Activated CD8-positive, alpha-beta memory T cell treated with anti-CD3 and anti-CD28 coated beads for 1 hour (primary cell): ENCODE measurements around the gene MUC3A.
"Not testable (repeated sequence)": the region's sequence is repeated elsewhere in the genome, so short reads cannot be mapped to it uniquely, and the experiment has no call there.

Source experiments
- DNase-seq, 2 donors: peaks; one replicate each; pipeline ENCODE4 v3.0.0-alpha.2; 2020; ENCODE audit warnings: low read depth in 1 of 2; ENCODE audit errors: extremely low read depth in 1 of 2

MUC3A gene

DNA sequence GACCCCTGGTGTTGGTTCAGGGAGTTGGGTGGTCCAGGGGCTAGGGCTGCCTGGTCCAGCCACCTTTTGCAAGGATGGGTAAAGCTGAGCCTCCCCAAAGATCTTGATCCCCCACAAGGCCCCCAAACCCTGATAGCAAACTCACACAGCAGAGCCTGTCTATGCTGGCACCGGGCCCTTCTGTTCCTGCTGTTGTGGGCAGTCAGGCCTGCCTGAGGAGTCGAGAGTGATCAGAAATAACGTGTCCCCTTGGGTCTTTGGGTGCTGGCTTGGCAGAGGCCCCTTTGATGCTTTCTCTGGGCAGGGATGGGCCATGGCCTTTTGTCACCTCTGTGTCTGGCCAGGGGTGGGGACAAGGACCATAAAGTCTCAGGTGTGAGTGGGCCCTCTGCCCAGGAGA lies 19.3 kb downstream of the MUC3A start:
- DNase-seq, result no peak

DNA sequence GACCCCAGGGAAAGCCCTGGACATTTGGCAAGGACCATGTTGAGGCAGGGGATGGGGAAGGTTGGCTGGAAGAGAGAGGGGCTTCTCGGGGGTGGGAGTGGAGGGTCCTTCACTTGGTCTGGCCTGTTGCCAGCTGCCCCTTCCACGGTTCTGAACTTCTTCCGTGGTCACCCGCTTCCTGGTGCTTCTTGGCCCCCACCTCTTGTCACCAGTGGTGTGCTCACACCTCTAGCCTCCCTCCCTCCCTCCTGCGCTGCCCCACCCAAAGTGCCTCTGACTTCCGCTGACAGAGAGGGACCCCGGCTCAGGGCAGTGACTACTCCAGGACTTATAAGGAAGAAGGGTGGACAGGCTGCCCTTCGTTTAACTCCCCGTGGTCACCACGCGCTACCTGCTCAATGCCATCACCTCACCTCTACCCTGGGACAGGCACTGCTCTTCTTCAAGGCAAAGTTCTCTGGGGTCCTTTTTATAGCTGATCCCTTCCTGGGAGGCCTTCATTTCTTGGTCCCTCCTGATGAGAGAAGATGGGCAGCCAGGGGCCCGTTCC lies 19.8 kb downstream of the MUC3A start, which contains the start of gene MUC12:
MUC12 (plus strand) TSS at position 500 of the 550 bp plus-strand sequence. CDS start 58 bp downstream, outside the sequence.
- DNase-seq, result no peak

DNA sequence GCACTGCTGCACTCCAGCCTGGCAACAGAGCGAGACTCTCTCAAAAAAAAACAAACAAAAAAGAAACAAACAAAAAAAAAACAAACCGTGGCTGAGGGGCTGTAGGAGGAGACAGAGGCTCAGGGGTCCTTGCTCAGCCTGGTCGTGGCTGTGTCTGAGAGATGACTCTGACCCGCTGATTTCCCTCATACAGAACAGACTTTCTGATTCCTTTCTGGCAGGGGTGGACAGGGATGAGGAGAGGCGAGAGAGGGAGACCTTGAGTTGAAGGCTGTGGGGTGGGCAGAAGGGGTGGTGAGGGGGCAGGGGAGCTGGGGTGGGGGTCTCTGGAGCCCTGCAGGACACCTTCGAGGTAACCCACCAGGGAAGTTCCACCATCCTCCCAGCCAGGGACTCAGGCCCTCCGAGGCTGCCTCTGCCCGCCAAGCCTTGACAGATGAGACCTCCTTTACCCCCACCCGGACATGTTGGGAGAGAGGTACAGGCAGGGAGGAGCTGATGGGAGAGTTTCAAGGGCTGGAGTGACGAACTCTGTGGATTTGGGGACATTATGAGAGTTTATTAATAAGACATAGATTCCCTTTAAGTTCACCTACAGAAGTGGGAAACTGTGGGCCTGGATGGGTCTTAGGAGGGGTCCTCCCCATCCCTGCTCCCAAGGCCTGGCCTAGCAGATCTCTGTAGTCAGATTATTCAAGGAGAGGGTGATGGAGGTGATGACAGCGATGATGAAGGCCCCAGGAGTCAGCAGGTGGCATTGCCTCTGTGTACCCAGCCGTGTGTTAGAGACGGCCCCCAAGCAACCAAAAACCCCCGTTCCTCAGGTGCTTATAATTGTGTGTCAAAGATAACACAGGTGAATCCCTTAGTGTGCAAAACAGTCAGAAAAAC lies 22.0 kb downstream of the MUC3A start:
- no peak for DNase-seq

DNA sequence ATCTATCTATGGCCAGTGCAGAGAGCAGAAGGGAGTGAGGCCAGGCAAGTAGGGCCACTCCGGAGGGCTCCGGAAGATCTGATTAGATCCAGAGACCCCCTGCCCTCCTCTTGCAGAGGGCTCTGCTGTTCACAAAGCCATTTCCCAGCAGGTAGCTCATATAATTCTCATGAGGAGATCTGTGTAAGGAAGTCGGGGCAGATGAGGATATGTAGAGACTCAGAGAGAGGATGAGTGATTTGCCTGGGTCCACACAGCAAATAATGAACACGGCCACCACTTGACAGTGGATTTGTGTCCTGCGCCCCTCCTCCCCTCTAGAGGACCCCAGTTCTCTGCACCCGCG lies 22.6 kb downstream of the MUC3A start:
- DNase-seq, result no peak

DNA sequence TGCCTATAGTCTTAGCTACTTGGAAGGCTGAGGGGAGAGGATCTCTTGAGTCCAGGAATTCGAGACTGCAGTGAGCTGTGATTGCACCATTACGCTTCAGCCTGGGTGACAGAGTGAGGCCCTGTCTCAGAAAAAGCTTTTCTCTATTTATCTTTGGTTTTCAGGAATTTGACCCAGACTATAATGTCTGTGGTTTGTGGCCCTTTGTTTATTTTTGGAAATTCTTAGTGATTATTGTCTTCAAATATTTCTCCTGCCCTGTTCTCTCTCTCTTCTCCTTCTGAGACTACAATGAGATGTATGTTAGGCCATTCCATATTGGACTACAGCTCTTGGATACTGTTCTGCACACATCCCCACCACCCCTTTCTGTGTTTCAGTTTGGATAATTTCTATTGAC lies 24.7 kb downstream of the MUC3A start:
- no peak for DNase-seq

DNA sequence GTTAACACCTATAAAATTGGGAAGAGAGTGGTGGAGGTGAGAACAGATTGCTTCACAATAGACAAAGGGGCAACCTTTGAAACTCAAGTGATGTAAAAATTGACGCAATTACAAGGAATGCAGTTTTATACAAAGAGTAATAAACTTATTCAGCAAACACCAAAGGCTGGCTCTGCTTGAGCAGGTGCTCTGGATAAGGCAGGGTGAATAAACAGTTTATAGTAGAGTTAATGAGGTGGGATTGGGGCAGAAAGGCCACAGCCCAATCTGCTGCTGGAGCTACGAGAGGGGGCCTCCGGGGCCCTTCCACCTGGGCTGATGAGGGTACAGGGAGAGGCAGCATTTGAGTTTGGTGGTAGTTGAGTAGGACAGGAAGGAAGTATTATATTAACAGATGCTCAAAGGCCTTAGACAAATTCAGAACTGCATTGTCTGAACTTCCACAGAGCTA lies 26.1 kb downstream of the MUC3A start:
- no peak for DNase-seq

DNA sequence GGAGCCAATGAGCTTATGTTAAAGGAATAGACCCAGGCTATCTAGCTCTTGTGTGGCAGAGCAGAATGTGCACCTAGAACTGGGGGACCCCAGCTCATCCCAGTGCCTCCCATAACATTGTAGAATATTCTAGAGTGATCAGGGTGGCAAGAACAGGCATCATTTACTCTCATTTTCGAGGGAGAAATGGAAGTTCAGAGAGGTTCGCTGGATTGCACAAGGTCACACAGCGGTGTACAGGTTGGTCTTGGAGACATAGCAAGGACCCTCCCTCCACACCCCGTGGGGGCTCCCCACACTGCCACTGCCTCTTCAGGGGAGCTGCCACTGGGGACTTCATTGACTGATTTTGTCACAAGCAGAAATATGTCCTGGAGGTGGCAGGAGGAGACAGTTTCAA lies 29.0 kb downstream of the MUC3A start:
- no peak for DNase-seq

DNA sequence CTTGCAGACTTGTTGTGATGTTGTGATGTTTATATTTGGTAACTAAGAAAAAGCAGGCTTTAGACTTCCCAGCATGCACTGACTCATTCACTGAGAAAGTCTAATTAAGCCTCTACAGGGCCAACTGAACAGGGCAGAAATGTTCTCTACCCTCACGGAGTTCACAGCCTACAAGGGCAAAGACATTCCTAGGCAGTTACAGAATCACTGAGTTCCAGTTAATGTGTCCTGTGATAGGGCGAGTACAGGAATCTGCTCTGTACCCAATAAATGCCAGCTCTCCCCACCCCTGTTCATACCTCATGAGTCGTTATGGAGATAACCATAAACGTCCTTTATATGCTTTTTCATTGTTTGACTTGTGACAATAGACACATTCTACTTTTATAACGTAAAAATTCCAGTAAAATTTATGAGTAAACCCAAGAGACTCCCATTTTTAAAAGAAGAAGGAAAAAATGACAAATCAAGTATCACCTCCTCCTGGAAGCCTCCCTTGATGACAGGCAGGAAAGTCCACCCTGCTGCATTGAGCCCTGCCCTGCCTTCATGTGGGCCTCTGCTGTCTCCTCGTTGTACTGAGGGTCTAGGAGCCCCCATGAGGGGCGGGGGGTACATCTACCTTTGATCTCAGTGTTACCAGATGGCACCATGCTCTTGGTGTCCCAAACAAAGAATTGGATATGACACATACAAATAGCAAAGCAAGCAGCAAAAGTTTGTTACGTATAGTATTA lies 34.3 kb downstream of the MUC3A start:
- DNase-seq, result no peak

DNA sequence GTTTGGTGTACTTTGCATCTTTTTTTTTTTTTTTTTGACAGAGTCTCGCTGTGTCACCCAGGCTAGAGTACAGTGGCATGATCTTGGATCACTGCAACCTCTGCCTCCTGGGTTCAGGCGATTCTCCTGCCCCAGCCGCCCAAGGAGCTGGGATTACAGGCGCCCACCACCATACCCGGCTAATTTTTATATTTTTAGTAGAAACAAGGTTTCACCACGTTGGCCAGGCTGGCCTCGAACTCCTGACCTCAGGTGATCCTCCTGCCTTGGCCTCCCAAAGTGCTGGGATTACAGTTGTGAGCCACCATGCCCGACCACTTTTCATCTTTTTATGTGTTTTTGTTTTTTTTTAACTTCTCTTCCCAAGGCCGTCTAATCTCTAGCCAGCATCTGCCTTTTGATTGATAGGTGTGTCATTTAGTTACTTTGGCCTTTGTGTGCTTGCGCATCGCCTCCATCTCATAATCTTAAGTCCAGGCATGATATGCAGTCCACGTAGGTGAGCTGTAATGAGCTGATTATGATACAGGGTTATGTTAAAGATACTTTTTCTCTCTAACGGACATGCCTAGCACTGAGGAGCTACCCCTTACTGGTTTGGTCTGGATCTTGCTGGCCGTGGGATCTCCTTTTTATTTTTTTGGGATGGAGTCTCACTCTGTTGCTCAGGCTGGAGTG lies 35.0 kb downstream of the MUC3A start:
- not testable (repeated sequence) for DNase-seq

DNA sequence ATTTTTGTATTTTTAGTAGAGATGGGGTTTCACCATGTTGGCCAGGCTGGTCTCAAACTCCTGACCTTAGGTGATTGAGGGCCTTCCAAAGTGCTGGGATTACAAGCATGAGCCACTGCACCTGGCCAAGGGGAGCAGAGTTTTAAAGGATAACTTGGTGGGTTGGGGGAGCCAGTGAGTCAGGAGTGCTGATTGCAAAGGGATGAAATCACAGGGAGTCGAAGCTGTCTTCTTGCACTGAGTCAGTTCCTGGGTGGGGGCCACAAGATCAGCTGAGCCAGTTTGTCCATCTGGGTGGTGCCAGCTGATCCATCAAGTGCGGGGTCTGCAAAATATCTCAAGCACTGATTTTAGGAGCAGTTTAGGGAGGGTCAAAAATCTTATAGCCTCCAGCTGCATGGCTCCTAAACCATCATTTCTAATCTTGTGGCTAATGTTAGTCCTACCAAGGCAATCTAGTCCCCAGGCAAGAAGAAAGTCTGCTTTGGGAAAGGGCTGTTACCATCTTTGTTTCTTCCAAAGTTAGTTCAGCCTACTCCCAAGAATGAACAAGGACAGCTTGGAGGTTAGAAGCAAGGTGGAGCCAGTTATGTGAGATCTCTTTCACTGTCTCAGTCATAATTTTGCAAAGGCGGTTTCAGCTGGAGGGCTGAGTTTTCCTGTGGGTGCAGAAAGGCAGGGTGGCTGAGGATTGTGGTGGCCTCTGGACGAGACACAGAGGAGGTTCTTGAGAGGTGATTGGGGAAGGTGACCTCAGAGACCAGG lies 35.9 kb downstream of the MUC3A start:
- DNase-seq, result not testable (repeated sequence)

DNA sequence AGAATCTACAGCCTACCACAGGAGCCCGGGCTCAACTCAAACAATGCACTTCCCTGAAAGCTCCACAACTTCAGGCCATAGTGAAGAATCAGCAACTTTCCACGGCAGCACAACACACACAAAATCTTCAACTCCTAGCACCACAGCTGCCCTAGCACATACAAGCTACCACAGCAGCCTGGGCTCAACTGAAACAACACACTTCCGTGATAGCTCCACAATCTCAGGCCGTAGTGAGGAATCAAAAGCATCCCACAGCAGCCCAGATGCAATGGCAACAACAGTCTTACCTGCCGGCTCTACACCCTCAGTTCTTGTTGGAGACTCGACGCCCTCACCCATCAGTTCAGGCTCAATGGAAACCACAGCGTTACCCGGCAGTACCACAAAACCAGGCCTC lies 42.3 kb downstream of the MUC3A start:
- DNase-seq, result no peak

DNA sequence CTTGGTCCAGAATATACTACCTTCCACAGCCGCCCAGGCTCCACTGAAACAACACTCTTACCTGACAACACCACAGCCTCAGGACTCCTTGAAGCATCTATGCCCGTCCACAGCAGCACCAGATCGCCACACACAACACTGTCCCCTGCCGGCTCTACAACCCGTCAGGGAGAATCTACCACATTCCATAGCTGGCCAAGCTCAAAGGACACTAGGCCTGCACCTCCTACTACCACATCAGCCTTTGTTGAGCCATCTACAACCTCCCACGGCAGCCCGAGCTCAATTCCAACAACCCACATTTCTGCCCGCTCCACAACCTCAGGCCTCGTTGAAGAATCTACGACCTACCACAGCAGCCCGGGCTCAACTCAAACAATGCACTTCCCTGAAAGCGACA lies 42.9 kb downstream of the MUC3A start:
- DNase-seq, result not testable (repeated sequence)

DNA sequence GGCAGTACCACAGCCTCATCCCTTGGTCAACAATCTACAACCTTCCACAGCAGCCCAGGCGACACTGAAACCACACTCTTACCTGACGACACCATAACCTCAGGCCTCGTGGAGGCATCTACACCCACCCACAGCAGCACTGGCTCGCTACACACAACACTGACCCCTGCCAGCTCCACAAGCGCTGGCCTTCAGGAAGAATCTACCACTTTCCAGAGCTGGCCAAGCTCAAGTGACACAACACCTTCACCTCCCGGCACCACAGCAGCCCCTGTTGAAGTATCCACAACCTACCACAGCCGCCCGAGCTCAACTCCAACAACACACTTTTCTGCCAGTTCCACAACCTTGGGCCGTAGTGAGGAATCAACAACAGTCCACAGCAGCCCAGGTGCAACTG lies 45.3 kb downstream of the MUC3A start:
- DNase-seq, result not testable (repeated sequence)

DNA sequence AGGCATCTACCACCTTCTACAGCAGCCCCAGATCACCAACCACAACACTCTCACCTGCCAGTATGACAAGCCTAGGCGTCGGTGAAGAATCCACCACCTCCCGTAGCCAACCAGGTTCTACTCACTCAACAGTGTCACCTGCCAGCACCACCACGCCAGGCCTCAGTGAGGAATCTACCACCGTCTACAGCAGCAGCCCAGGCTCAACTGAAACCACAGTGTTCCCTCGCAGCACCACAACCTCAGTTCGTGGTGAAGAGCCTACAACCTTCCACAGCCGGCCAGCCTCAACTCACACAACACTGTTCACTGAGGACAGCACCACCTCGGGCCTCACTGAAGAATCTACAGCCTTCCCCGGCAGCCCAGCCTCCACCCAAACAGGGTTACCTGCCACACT lies 49.2 kb downstream of the MUC3A start:
- not testable (repeated sequence) for DNase-seq

DNA sequence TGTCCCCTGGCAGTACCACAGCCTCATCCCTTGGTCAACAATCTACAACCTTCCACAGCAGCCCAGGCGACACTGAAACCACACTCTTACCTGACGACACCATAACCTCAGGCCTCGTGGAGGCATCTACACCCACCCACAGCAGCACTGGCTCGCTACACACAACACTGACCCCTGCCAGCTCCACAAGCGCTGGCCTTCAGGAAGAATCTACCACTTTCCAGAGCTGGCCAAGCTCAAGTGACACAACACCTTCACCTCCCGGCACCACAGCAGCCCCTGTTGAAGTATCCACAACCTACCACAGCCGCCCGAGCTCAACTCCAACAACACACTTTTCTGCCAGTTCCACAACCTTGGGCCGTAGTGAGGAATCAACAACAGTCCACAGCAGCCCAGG lies 50.0 kb downstream of the MUC3A start:
- not testable (repeated sequence) for DNase-seq

DNA sequence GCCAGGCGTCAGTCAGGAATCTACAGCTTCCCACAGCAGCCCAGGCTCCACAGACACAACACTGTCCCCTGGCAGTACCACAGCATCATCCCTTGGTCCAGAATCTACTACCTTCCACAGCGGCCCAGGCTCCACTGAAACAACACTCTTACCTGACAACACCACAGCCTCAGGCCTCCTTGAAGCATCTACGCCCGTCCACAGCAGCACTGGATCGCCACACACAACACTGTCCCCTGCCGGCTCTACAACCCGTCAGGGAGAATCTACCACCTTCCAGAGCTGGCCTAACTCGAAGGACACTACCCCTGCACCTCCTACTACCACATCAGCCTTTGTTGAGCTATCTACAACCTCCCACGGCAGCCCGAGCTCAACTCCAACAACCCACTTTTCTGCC lies 50.7 kb downstream of the MUC3A start:
- not testable (repeated sequence) for DNase-seq

DNA sequence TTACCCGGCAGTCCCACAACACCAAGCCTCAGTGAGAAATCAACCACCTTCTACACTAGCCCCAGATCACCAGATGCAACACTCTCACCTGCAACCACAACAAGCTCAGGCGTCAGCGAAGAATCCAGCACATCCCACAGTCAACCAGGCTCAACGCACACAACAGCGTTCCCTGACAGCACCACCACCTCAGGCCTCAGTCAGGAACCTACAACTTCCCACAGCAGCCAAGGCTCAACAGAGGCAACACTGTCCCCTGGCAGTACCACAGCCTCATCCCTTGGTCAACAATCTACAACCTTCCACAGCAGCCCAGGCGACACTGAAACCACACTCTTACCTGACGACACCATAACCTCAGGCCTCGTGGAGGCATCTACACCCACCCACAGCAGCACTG lies 53.0 kb downstream of the MUC3A start:
- DNase-seq, result not testable (repeated sequence)

DNA sequence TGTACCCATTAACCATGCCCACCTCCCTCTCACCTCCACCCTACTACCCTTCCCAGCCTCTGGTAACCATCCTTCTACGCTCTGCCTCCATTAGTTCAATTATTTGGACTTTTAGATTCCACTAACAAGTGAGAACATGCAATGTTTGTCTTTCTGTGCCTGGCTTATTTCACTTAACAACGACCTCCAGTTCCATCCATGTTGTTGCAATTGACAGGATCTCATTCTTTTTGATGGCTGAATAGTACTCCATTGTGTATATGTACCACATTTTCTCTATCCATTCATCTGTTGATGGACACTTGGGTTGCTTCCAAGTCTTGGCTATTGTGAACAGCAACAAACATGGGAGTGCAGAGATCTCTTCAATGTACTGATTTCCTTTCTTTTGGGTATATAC lies 58.0 kb downstream of the MUC3A start:
- not testable (repeated sequence) for DNase-seq

DNA sequence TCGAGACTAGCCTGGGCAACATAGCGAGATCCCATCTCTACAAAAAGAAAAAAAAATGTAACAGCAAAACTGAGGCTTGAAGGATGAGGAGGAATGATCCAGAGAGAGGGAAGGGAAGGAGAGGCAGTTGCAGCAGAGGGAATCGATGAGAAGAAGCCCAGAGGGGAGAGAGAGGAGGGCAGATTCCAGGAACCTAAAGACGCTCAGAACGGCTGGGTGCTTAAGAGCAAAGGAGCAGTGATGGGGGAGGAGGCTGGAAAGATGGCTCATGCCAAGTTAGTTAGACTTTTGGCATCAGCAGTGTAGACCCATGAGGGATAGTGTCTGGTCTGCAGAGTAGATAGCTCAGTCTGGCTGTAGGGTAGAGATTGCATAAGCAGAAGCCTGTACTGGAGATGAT lies 60.3 kb downstream of the MUC3A start:
- DNase-seq, result no peak

DNA sequence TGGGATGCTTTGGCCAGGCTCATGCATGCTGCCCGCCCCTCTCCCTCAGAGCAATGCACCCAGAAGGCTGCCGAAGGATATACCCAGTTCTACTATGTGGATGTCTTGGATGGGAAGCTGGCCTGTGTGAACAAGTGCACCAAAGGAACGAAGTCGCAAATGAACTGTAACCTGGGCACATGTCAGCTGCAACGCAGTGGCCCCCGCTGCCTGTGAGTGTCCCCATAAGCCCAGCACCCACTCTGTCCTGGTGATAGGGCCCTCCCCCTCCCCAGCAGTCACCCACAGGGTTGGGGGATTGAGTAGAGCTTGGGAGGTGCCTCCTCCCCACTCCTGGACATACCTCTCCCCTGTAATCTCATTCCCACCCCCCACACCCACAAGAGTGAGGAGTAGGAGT lies 63.6 kb downstream of the MUC3A start:
- DNase-seq, result no peak
